ENCODE measurements around the gene ZNF264. TPM values are rescaled to one million over a fixed set of nuclear protein-coding genes. Genes with fewer than 3 reads are reported as not detected.
A peak's percentile ranks its signal among the peaks of the same experiment; 100 is the strongest.
"Not testable (repeated sequence)": the region's sequence is repeated elsewhere in the genome, so short reads cannot be mapped to it uniquely, and the experiment has no call there.

The ZNF264 gene
- total RNA-seq, 1 donor from 2014 or later = 25.5 TPM

DNA sequence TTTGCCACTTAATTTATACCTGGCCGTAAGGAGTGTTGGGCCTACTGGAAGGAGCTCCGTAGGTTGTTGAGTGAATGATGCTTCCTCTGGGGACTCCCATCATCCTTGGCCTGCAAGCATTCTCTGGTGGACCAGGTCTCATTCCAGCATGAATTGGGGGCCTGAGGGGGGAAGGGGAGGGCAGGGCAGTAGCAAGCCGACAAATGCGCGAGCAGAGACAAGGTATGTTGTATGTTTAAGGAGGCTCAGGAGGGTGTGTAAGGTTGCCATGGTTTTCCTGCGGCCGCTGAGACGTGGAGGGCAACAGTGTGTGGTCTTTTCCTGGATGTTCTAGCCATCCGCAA is 749 bp downstream of the ZNF264 start:
- H4K20me1 ChIP-seq (ENCODE audit: insufficient read depth, low read length) = peaks cover 31% of the 10 kb centered on the region
- H3K4me3 Mint-ChIP-seq (ENCODE audit: unreplicated experiment) = peak overlapping the region; percentile 99
- H3K36me3 ChIP-seq (ENCODE audit: insufficient read depth, low read length) = peaks cover 24% of the 10 kb centered on the region
- FAIRE-seq (no peak), DNase-seq (ENCODE audit: low read depth) (no peak)
- H2AFZ ChIP-seq (ENCODE audit: low read depth, low read length) = peak overlapping the region; percentile 100
- H3K9me3 Mint-ChIP-seq (ENCODE audit: unreplicated experiment) = peaks cover 26% of the 10 kb centered on the region
- no peaks in the 10 kb centered on the region for H3K27me3 Mint-ChIP-seq (ENCODE audit: low read depth, unreplicated experiment)
- peaks cover 40% of the 10 kb centered on the region for H3K79me2 ChIP-seq (ENCODE audit: insufficient read depth, low read length)
- peaks cover 8% of the 10 kb centered on the region for H3K9me3 ChIP-seq (ENCODE audit: insufficient read depth, low read depth, low read length)
- peak overlapping the region; percentile 100 for H3K4me2 ChIP-seq (ENCODE audit: low read length)
- H3K9ac ChIP-seq (ENCODE audit: low read length) = peak overlapping the region; percentile 93
- peaks cover 25% of the 10 kb centered on the region for H3K36me3 Mint-ChIP-seq (ENCODE audit: low read depth, unreplicated experiment)
- no peaks in the 10 kb centered on the region for H3K27me3 ChIP-seq (ENCODE audit: insufficient read depth, low read length)
- peaks cover 3% of the 10 kb centered on the region for H3K4me1 ChIP-seq (ENCODE audit: insufficient read depth, low read length)
- TF ChIP-seq, protein P1, sequence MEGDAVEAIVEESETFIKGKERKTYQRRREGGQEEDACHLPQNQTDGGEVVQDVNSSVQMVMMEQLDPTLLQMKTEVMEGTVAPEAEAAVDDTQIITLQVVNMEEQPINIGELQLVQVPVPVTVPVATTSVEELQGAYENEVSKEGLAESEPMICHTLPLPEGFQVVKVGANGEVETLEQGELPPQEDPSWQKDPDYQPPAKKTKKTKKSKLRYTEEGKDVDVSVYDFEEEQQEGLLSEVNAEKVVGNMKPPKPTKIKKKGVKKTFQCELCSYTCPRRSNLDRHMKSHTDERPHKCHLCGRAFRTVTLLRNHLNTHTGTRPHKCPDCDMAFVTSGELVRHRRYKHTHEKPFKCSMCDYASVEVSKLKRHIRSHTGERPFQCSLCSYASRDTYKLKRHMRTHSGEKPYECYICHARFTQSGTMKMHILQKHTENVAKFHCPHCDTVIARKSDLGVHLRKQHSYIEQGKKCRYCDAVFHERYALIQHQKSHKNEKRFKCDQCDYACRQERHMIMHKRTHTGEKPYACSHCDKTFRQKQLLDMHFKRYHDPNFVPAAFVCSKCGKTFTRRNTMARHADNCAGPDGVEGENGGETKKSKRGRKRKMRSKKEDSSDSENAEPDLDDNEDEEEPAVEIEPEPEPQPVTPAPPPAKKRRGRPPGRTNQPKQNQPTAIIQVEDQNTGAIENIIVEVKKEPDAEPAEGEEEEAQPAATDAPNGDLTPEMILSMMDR (IDR thresholded peaks at IDR 0.05; ENCODE audit: insufficient read depth, low read depth, low read length) = no peak
- TF ChIP-seq EZH2 (IDR thresholded peaks at IDR 0.05; ENCODE audit: insufficient read depth, low read length) = no peak
- peak overlapping the region; percentile 90 for H3K4me3 ChIP-seq (ENCODE audit: insufficient read depth, low read depth, low read length)
- H3K27ac Mint-ChIP-seq (ENCODE audit: unreplicated experiment) = peak overlapping the region; percentile 75
- peaks cover 7% of the 10 kb centered on the region for H3K4me1 Mint-ChIP-seq (ENCODE audit: low read depth, unreplicated experiment)
- peak overlapping the region; percentile 78 for H3K27ac ChIP-seq (ENCODE audit: low read depth, low read length)

DNA sequence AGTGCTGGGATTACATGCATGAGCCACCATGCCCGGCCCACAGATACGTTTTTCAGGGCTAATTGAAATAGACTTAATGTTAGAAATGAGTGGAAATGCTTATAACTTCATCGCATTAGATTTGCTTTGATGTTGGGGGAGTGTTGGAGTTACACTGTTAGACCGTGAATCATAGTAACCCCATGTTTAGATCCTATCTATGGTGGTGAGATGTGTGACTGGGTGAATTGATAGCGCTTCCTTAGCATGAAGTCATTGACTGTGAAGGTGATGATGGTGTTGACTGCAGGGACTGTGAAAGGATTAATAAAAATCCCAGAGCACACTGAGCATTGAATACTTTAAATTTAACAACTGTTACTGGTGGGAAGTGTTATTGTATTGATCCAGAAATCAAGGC is 1.7 kb downstream of the ZNF264 start:
- no peak overlapping the region for H2AFZ ChIP-seq (ENCODE audit: low read depth, low read length)
- no peak overlapping the region for H3K27ac ChIP-seq (ENCODE audit: low read depth, low read length)
- peaks cover 24% of the 10 kb centered on the region for H3K36me3 ChIP-seq (ENCODE audit: insufficient read depth, low read length)
- DNase-seq (ENCODE audit: low read depth) = no peak
- no peak for TF ChIP-seq EZH2 (IDR thresholded peaks at IDR 0.05; ENCODE audit: insufficient read depth, low read length)
- TF ChIP-seq, protein P1 (IDR thresholded peaks at IDR 0.05; ENCODE audit: insufficient read depth, low read depth, low read length) = no peak
- H3K79me2 ChIP-seq (ENCODE audit: insufficient read depth, low read length) = peaks cover 40% of the 10 kb centered on the region
- H3K4me2 ChIP-seq (ENCODE audit: low read length) = peak overlapping the region; percentile 100
- H3K4me1 ChIP-seq (ENCODE audit: insufficient read depth, low read length) = peaks cover 3% of the 10 kb centered on the region
- H4K20me1 ChIP-seq (ENCODE audit: insufficient read depth, low read length) = peaks cover 31% of the 10 kb centered on the region
- Mint-ChIP-seq H3K27ac (ENCODE audit: unreplicated experiment) (no peak overlapping the region), H3K4me3 (ENCODE audit: unreplicated experiment) (peak overlapping the region; percentile 99), H3K36me3 (ENCODE audit: low read depth, unreplicated experiment) (peaks cover 25% of the 10 kb centered on the region), H3K4me1 (ENCODE audit: low read depth, unreplicated experiment) (peaks cover 7% of the 10 kb centered on the region), H3K27me3 (ENCODE audit: low read depth, unreplicated experiment) (no peaks in the 10 kb centered on the region), H3K9me3 (ENCODE audit: unreplicated experiment) (peaks cover 24% of the 10 kb centered on the region)
- H3K27me3 ChIP-seq (ENCODE audit: insufficient read depth, low read length) = no peaks in the 10 kb centered on the region
- peak overlapping the region; percentile 93 for H3K9ac ChIP-seq (ENCODE audit: low read length)
- no peak for FAIRE-seq
- peak overlapping the region; percentile 90 for H3K4me3 ChIP-seq (ENCODE audit: insufficient read depth, low read depth, low read length)
- peaks cover 8% of the 10 kb centered on the region for H3K9me3 ChIP-seq (ENCODE audit: insufficient read depth, low read depth, low read length)

DNA sequence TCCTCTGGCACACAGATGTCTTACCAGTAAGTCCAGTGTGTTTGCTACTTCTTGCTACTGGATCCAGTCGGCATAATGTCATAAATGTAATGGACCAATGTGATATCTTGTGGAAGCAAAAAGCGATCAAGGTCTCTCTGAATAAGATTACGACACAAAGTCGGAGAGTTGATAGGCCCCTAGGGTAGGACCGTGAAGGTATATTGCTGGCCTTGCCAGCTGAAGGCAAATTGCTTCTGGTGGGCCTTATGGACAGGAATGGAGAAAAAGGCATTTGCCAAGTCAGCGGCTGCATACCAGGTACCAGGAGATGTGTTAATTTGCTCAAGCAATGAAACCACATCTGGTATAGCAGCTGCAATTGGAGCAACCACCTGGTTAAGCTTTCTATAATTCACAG is 6.6 kb downstream of the ZNF264 start:
- not testable (repeated sequence) for H3K27me3 Mint-ChIP-seq (ENCODE audit: low read depth, unreplicated experiment); H2AFZ ChIP-seq (ENCODE audit: low read depth, low read length); H3K27ac ChIP-seq (ENCODE audit: low read depth, low read length); H3K4me3 ChIP-seq (ENCODE audit: insufficient read depth, low read depth, low read length); FAIRE-seq; H3K4me1 ChIP-seq (ENCODE audit: insufficient read depth, low read length); H3K27me3 ChIP-seq (ENCODE audit: insufficient read depth, low read length); H3K4me1 Mint-ChIP-seq (ENCODE audit: low read depth, unreplicated experiment); H3K9me3 ChIP-seq (ENCODE audit: insufficient read depth, low read depth, low read length); DNase-seq (ENCODE audit: low read depth); H3K9ac ChIP-seq (ENCODE audit: low read length); H3K27ac Mint-ChIP-seq (ENCODE audit: unreplicated experiment); H3K9me3 Mint-ChIP-seq (ENCODE audit: unreplicated experiment); H3K4me2 ChIP-seq (ENCODE audit: low read length); H3K4me3 Mint-ChIP-seq (ENCODE audit: unreplicated experiment)
- peaks cover 34% of the 10 kb centered on the region for H3K36me3 Mint-ChIP-seq (ENCODE audit: low read depth, unreplicated experiment)
- peaks cover 24% of the 10 kb centered on the region for H3K36me3 ChIP-seq (ENCODE audit: insufficient read depth, low read length)
- peaks cover 48% of the 10 kb centered on the region for H3K79me2 ChIP-seq (ENCODE audit: insufficient read depth, low read length)
- peaks cover 29% of the 10 kb centered on the region for H4K20me1 ChIP-seq (ENCODE audit: insufficient read depth, low read length)
